AG10803 (cell line): ENCODE data around the gene KRT79.

Source experiments
- DNase-seq: peaks from one replicate; pipeline ENCODE4 v3.0.0; 2010; ENCODE audit warnings: low read depth
- H3K4me3 ChIP-seq: 2 replicates; pipeline ENCODE4 v1.5.1; 2011; ENCODE audit warnings: mild to moderate bottlenecking, low read length, control low read depth
- CTCF ChIP-seq: conservative IDR thresholded peaks from 2 replicates; pipeline ENCODE4 v1.5.1; 2011; ENCODE audit warnings: mild to moderate bottlenecking, low read length, control low read depth, inconsistent platforms

KRT79 gene

DNA sequence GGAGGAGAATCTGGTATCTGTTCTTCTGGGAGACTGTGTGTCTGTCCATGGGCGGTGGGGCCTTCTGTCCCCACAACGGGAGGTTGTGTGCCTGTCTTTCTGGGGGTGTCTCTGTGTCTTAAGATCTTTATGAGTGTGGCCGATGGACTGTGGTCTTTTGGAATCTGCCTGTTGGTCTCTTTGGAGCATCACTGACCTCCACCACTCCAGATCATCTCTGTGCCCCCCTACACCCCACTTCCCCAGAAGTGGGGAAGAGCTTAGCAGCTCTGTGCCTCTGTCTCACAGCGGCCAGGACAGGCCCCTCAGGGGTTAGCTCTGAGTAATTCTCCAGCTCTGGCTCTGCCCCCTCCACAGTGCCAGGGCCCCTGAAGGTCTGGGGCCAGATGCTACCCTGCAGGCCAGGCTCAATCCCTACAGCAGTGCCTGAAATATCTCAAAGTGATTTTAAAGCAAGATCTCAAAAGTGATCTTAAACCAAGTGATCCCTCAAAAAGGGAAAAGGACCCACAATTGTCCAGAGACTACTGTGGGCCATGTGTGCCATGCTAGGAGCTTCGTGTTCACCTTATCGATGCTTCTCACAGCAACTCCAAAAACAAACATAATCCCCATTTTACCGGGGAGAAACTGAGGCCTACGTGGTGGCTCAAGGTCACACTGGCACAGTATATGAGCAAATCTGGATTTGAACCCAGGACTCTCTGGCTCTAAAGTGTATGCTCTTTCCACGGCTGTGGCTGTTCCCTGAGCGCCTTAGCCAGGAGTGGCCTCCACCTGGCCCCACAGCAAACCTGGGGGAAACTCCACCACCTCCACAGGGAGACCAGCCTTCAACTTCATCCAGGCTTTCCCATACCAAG is 40.7 kb upstream of the KRT79 start:
- peak overlapping the region; percentile 48 for H3K4me3 ChIP-seq
- DNase-seq, result no peak
- TF ChIP-seq CTCF, result no peak

GRCh38 chr12:52873832-52874572 is 39.9 kb upstream of the KRT79 start:
- peak; percentile 89 for DNase-seq
- TF ChIP-seq CTCF, result no peak
- H3K4me3 ChIP-seq, result peak overlapping the region; percentile 58

GRCh38 chr12:52873513-52873831 is 39.4 kb upstream of the KRT79 start:
- DNase-seq, result no peak
- TF ChIP-seq CTCF, result no peak
- H3K4me3 ChIP-seq, result peak overlapping the region; percentile 58

DNA sequence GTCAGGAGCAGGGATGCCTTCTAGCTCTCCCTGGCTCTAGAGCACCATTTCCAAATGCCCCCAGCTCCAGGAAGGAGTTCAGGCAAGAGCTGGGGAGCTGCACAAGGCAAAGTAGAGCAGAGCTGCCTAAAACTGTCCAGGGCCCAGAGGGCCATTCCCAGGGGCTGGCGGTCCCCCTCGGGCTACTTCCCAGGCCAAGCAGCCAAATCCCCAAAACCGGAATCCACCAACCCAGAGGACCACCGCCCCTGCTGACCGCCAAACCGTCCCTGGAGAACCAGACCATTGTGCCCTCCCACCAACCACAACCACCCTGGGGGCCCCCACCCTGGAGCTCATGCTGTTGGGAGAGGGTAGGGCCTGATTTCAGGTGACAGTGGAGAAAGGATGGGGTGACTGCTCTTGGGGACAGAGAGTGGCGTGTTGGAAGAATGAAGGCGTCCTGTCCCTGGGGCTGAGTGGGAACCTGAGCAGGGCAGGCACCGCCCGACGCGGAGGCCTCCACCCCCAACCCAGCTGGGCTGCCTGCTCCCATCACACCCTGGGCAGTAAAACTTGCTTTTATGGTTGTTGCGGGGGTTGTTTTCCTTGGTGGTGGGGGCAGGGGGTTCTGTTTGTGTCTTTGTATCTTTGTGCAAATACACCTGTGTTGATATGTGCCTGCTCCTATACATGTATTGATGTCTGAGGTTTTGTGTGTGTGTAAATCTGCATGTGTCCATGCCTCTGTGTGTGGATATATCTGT is 38.7 kb upstream of the KRT79 start:
- no peak for DNase-seq
- no peak for TF ChIP-seq CTCF
- H3K4me3 ChIP-seq, result no peak overlapping the region

DNA sequence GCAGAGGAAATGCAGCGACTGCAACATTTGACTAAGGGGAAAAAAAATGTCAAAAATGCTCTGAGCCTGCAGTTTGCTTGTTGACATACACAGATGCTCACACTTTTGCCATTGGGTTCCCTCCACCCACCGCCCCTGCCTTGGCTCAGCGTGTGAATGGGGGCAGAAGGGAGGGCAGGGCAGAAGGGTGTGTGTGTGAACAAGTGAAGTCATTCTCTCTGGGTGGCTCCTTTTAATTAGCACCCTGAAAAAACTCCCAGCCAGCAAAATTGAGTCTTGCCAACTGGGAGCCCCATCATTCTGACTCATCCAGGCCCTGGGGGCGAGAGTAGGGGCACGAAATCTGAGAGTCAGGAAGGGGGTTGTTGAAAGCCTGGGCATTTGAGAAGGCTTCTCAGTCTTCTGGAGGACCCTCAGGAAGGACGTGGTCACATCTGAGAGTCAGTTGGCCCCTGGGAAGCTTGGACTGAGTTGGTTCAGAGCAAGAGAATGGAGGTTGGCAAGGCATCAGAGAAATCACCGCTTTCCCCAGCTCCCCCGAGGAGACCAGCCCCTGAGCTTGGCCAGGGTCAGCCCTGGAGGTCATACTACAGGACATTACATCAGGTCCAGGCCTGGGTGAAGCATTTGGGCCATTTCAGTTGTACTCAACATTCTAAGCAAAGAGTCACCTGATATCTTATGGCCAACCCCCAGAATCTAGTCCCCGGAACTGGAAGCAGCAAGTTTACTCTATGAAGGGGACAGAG is 37.4 kb upstream of the KRT79 start:
- DNase-seq, result peak; percentile 89
- H3K4me3 ChIP-seq, result no peak overlapping the region
- TF ChIP-seq CTCF, result no peak

GRCh38 chr12:52870361-52871290 is 36.5 kb upstream of the KRT79 start:
- peak; percentile 67 for TF ChIP-seq CTCF
- no peak overlapping the region for H3K4me3 ChIP-seq
- DNase-seq, result no peak
